Prostate gland (tissue), 2 donors: ENCODE results near the gene DNAJC30.

ENCODE experiments used
- POLR2A ChIP-seq: fragments of 450-650 bp; IDR thresholded peaks from one replicate; pipeline ENCODE4 v1.6.1; 2016; ENCODE audit warnings: antibody characterized with exemption, mild to moderate bottlenecking
- POLR2AphosphoS5 ChIP-seq: sonication (generic); formaldehyde crosslinking; IDR thresholded peaks from one replicate; pipeline ENCODE4 v1.6.1; 2017; ENCODE audit warnings: antibody characterized with exemption
- TF ChIP-seq, protein P1 (sequence below), 4 experiments: fragments of 200-600 bp in 2 of 4; fragments of 450-650 bp in 2 of 4; sonication (generic) in 2 of 4; IDR thresholded peaks; 1 replicate in 3 of 4; 2 replicates in 1 of 4; pipeline ENCODE4 v1.5.1; 2016 to 2019; ENCODE audit warnings: antibody characterized with exemption in 4 of 4, mild to moderate bottlenecking in 2 of 4, moderate library complexity in 2 of 4

- TF ChIP-seq, protein P1, sequence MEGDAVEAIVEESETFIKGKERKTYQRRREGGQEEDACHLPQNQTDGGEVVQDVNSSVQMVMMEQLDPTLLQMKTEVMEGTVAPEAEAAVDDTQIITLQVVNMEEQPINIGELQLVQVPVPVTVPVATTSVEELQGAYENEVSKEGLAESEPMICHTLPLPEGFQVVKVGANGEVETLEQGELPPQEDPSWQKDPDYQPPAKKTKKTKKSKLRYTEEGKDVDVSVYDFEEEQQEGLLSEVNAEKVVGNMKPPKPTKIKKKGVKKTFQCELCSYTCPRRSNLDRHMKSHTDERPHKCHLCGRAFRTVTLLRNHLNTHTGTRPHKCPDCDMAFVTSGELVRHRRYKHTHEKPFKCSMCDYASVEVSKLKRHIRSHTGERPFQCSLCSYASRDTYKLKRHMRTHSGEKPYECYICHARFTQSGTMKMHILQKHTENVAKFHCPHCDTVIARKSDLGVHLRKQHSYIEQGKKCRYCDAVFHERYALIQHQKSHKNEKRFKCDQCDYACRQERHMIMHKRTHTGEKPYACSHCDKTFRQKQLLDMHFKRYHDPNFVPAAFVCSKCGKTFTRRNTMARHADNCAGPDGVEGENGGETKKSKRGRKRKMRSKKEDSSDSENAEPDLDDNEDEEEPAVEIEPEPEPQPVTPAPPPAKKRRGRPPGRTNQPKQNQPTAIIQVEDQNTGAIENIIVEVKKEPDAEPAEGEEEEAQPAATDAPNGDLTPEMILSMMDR (IDR thresholded peaks at IDR 0.05), result no peak
- TF ChIP-seq POLR2AphosphoS5, result no peak
- TF ChIP-seq POLR2A, result no peak
These were observed 5.0 kb upstream of the DNAJC30 start for GRCh38 chr7:73688288-73688687.
